HEK293T (cell line): ENCODE data around the gene DYNLT5.
"Not testable (repeated sequence)": the region's sequence is repeated elsewhere in the genome, so short reads cannot be mapped to it uniquely, and the experiment has no call there.

Experiments
- CTCF ChIA-PET: fragments of 350-600 bp; formaldehyde crosslinking; extraction: SDS; loops from one replicate; lab custom pipeline; 2021; ENCODE audit warnings: antibody characterized with exemption, inconsistent platforms; lab: Yijun Ruan, JAX
- POLR2A ChIA-PET: fragments of 350-600 bp; formaldehyde crosslinking; extraction: SDS; loops from one replicate; lab custom pipeline; 2020; ENCODE audit warnings: antibody characterized with exemption, inconsistent platforms; lab: Yijun Ruan, JAX
- DNase-seq: peaks from one replicate; pipeline ENCODE4 v3.0.0; 2012; ENCODE audit warnings: mixed read lengths; ENCODE audit errors: extremely low spot score
- ARNT ChIP-seq: fragments of 450-650 bp; IDR thresholded peaks from 2 replicates; pipeline ENCODE4 v1.6.1; 2017; ENCODE audit warnings: mild to moderate bottlenecking
- BHLHE40 ChIP-seq: fragments of 450-650 bp; IDR thresholded peaks from 2 replicates; pipeline ENCODE4 v1.6.1; 2016; ENCODE audit warnings: mild to moderate bottlenecking, moderate library complexity, borderline replicate concordance
- CTBP1 ChIP-seq: fragments of 450-650 bp; IDR thresholded peaks from 2 replicates; pipeline ENCODE4 v1.6.1; 2016; ENCODE audit warnings: borderline replicate concordance
- ELF4 ChIP-seq: fragments of 450-650 bp; IDR thresholded peaks from 2 replicates; pipeline ENCODE4 v1.6.1; 2017; ENCODE audit warnings: antibody characterized with exemption
- FOXA1 ChIP-seq: fragments of 450-650 bp; IDR thresholded peaks from 2 replicates; pipeline ENCODE4 v1.6.1; 2016; ENCODE audit warnings: mild to moderate bottlenecking
- FOXK2 ChIP-seq: fragments of 450-650 bp; IDR thresholded peaks from 2 replicates; pipeline ENCODE4 v1.6.1; 2016; ENCODE audit warnings: mild to moderate bottlenecking
- FOXM1 ChIP-seq: fragments of 450-650 bp; IDR thresholded peaks from 2 replicates; pipeline ENCODE4 v1.6.1; 2017; ENCODE audit warnings: mild to moderate bottlenecking, borderline replicate concordance
- HDGF ChIP-seq: fragments of 450-650 bp; IDR thresholded peaks from 2 replicates; pipeline ENCODE4 v1.6.1; 2017; ENCODE audit warnings: antibody characterized with exemption, borderline replicate concordance
- L3MBTL2 ChIP-seq: fragments of 450-650 bp; conservative IDR thresholded peaks from 2 replicates; pipeline ENCODE4 v1.6.1; 2016; ENCODE audit warnings: mild to moderate bottlenecking
- LEF1 ChIP-seq: fragments of 450-650 bp; IDR thresholded peaks from 2 replicates; pipeline ENCODE4 v1.6.1; 2017; ENCODE audit warnings: mild to moderate bottlenecking, borderline replicate concordance
- NFRKB ChIP-seq: fragments of 450-650 bp; IDR thresholded peaks from 2 replicates; pipeline ENCODE4 v1.6.1; 2016; ENCODE audit warnings: mild to moderate bottlenecking, moderate library complexity
- SP1 ChIP-seq: fragments of 450-650 bp; IDR thresholded peaks from 2 replicates; pipeline ENCODE4 v1.6.1; 2017
- SUZ12 ChIP-seq: fragments of 450-650 bp; IDR thresholded peaks from 2 replicates; pipeline ENCODE4 v1.6.1; 2016; ENCODE audit warnings: mild to moderate bottlenecking
- TARDBP ChIP-seq: fragments of 450-650 bp; IDR thresholded peaks from 2 replicates; pipeline ENCODE4 v1.6.1; 2016
- ZNF384 ChIP-seq: fragments of 450-650 bp; IDR thresholded peaks from 2 replicates; pipeline ENCODE4 v1.6.1; 2016
- TF ChIP-seq, protein P1 (sequence below): fragments of 450-650 bp; IDR thresholded peaks from 2 replicates; pipeline ENCODE4 v1.6.1; 2016

DYNLT5 gene

DNA sequence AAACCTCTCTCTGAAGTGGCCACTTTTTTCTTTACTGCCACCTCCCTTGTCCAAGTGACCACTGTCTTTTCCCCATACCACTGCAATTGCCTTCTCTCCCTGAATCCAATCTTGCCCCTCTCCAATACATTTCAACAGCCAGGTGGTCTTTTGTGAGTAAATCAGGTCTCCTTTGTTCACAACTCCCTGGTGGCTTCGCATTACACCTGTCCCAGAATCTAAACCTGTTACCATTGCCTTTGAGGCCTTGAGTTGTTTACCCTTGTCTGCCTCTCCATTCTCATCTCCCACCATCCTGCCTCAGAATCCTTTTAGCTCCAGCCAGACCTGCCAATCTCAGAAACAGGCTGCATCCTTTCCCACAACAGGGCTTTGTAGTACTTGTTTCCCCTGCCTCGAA, 21.8 kb upstream of the DYNLT5 start:
- TF ChIP-seq HDGF (no peak), SP1 (no peak), FOXM1 (no peak), FOXA1 (no peak), FOXK2 (no peak), NFRKB (no peak), L3MBTL2 (no peak), SUZ12 (no peak)
- DNase-seq: no peak
- CTCF ChIA-PET: interaction anchor here (0.7 kb wide), 1 partner anchor 194 kb away, joined by 3 read pairs; the partner anchor contains the start of genes DNAI4 and MIER1
- POLR2A ChIA-PET: no interaction called here

DNA sequence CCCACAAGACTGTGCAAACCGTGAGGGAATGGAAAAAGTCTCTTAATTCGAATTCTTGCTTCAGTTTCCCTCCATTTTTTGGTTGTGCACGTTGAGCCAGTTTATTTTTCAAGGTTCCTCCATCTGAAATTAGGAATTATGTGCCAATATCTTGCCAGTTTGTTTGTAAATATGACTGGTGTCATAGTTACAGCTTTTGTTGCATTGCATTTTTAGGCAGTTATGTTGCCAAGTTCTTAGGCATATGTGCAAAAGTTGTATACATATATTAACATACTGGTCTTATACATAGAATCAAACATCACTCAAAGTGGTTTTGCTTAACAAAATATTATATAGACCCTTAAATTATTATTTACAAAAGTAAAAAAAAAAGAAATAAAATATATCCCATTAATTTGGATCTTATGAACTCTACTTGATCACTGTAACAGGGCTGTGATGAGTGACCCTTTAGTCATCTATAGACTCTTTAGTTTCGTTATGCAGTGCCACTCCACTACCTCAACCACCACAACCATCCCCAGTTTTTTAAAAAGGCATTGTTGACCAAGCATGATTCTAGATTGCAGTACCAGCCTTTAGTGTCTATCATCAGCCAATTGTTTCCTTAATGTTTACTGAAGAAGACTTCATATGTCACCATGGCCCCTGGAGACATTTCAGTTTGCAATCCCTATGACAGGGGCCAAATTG, 20.9 kb upstream of the DYNLT5 start:
- CTCF ChIA-PET: interaction anchor here (0.7 to 1.2 kb wide), 2 partner anchors 9 to 194 kb away, joined by 3 to 4 read pairs; partner anchors contain the start of genes DNAI4 and MIER1
- POLR2A ChIA-PET: no interaction called here
- TF ChIP-seq L3MBTL2: no peak
- no peak for TF ChIP-seq SUZ12
- TF ChIP-seq FOXM1: no peak
- TF ChIP-seq, protein P1, sequence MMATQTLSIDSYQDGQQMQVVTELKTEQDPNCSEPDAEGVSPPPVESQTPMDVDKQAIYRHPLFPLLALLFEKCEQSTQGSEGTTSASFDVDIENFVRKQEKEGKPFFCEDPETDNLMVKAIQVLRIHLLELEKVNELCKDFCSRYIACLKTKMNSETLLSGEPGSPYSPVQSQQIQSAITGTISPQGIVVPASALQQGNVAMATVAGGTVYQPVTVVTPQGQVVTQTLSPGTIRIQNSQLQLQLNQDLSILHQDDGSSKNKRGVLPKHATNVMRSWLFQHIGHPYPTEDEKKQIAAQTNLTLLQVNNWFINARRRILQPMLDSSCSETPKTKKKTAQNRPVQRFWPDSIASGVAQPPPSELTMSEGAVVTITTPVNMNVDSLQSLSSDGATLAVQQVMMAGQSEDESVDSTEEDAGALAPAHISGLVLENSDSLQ: no peak
- no peak for TF ChIP-seq LEF1
- no peak for TF ChIP-seq ARNT
- TF ChIP-seq ZNF384: no peak
- no peak for TF ChIP-seq FOXA1
- TF ChIP-seq SP1: no peak
- TF ChIP-seq FOXK2: no peak
- TF ChIP-seq HDGF: no peak
- no peak for TF ChIP-seq TARDBP
- TF ChIP-seq NFRKB: no peak
- no peak for TF ChIP-seq BHLHE40
- TF ChIP-seq ELF4: no peak
- no peak for TF ChIP-seq CTBP1
- no peak for DNase-seq

DNA sequence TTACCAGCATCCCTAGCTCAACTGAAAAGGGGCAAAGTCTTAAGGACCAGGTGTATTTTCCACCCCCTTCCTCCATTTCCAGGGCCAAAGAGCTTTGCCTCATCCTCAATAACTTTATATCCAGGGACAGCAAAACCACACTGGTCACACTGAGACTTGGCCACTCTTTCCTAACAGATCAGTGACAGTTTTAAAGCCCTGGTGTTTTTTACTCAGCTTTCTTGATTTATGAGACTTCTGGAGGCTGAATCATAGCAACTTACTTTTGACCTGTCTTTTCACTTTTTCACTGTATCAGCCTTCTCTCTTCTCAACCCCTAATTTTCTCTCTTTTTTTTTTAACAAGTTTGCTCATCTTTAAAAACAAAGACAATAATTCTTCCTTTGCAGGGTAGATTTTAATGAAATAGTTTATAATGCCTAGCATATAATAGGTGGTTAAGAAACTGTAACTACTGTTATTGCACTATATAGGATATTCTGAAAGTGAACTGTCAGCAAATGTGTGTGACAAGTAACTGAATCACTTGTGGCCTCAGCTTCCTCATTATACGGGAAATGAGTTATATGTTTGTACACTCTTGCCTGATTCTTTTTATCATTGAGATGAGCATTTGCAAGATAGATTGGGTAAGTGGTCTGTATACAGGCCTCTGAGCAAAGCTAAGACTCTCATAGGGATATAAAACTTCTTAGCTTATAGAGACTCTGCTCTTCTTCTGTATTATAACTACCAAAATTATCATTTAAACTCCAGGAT, 19.7 kb upstream of the DYNLT5 start:
- DNase-seq: no peak
- TF ChIP-seq FOXM1: no peak
- TF ChIP-seq, protein P1: peak; percentile 76
- CTCF ChIA-PET: interaction anchor here (0.6 to 0.8 kb wide), 2 partner anchors 286 to 1495 kb away, joined by 3 to 4 read pairs; no protein-coding TSS in a partner anchor
- POLR2A ChIA-PET: interaction anchor here (0.6 kb wide), 1 partner anchor 389 kb away, joined by 3 read pairs; no protein-coding TSS in a partner anchor

DNA sequence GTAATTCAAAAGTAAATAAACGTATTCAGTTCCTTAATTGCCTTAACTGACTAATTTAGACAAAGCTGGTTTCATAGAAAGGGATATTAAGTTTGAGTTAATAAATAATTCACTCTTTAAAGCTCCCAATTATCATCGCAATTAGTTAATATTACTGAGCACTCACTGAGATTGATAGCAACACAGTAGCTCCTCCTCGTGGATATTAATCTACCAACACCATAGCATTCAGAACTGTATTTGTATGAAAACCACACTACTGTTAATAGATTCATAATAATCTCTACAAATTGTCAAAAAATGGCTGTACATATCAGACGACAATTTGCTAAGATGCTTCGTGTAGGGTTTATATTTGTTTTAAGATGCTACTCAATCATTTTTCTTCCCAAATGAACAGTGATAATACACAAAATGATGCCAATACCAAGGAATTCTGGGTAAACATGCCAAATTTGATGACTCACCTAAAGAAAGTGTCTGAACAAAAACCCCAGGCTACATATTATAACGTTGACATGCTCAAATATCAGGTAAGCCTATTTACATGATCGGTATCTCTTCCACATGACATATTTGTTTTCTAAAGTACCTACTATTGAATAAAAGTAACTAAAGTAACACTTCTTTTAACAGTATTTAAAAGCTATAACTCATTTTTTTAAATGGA, 18.8 kb upstream of the DYNLT5 start:
- ChIA-PET CTCF (interaction anchor here (0.6 kb wide), 1 partner anchor 287 kb away, joined by 3 read pairs; no protein-coding TSS in a partner anchor), POLR2A (no interaction called here)
- TF ChIP-seq, protein P1: no peak
- TF ChIP-seq ELF4 (no peak), LEF1 (no peak), FOXM1 (no peak), FOXA1 (no peak), ZNF384 (no peak), TARDBP (no peak), SP1 (no peak), CTBP1 (no peak), L3MBTL2 (no peak), BHLHE40 (no peak), SUZ12 (no peak), NFRKB (no peak), ARNT (no peak), FOXK2 (no peak), HDGF (no peak)
- no peak for DNase-seq

DNA sequence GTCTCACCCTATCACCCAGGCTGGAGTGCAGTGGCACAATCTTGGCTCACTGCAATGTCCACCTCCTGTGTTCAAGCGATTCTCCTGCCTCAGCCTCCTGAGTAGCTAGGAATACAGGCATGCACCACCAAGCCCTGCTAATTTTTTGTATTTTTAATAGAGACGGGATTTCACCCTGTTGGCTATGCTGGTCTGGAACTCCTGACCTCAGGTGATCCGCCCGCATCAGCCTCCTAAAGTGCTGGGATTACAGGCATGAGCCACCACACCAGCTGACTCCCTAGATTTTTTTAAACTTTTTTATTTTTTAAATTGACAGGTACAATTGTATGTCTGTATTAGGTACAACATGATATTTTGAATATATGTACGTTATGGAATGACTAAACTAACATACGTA, 17.7 kb upstream of the DYNLT5 start:
- POLR2A ChIA-PET, DNase-seq: not testable (repeated sequence)
- CTCF ChIA-PET: interaction anchor here (0.6 kb wide), 1 partner anchor 338 kb away, joined by 4 read pairs; no protein-coding TSS in a partner anchor

DNA sequence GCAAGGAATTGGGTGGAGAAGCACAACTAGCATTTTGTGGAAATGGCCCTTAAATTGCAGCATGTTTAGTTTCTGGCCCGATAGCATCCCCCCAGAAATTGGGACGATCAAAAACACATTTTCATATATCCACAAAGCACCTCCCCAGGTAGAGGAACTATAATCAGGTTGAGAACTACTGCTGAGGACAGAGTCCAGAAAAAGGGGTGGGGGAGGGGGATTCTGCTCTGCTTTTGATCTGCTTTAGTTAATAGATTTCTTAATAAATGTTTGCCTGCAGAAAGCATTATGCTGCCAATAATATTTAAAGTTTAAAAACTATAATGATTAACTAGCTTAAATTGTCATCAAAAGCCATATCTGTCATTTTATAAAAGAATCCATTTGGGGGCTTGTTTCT, 14.4 kb upstream of the DYNLT5 start:
- no peak for TF ChIP-seq L3MBTL2
- TF ChIP-seq FOXA1: no peak
- no peak for TF ChIP-seq ELF4
- TF ChIP-seq ZNF384: no peak
- TF ChIP-seq TARDBP: no peak
- no peak for TF ChIP-seq FOXM1
- TF ChIP-seq SP1: no peak
- TF ChIP-seq BHLHE40: no peak
- no peak for TF ChIP-seq CTBP1
- TF ChIP-seq SUZ12: no peak
- no peak for TF ChIP-seq HDGF
- TF ChIP-seq NFRKB: no peak
- no peak for TF ChIP-seq FOXK2
- TF ChIP-seq, protein P1: no peak
- no peak for TF ChIP-seq ARNT
- TF ChIP-seq LEF1: no peak
- ChIA-PET CTCF (no interaction called here), POLR2A (no interaction called here)
- no peak for DNase-seq
